H9 (cell line): Measurements from ENCODE around the gene LMTK2. TPM values are rescaled to one million over a fixed set of nuclear protein-coding genes. Genes with fewer than 3 reads are reported as not detected.

ENCODE experiments used
- DNase-seq: peaks from one replicate; pipeline ENCODE4 v3.0.0-alpha.2; 2017
- H2AFZ ChIP-seq: one replicate; pipeline ENCODE4 v1.6.1; 2013; ENCODE audit warnings: mild to moderate bottlenecking, low read length, control low read depth, moderate library complexity
- H2AK5ac ChIP-seq: 2 replicates; pipeline ENCODE4 v1.6.1; 2013; ENCODE audit warnings: low read length, control low read depth, mixed read lengths; ENCODE audit not compliant: insufficient read length
- H2BK120ac ChIP-seq: one replicate; pipeline ENCODE4 v1.6.1; 2013; ENCODE audit warnings: low read depth, mild to moderate bottlenecking, low read length, control low read depth, inconsistent platforms; ENCODE audit not compliant: poor library complexity, severe bottlenecking
- H2BK12ac ChIP-seq: 2 replicates; pipeline ENCODE4 v1.6.1; 2013; ENCODE audit warnings: low read length, control low read depth, mixed read lengths, low read depth; ENCODE audit not compliant: insufficient read length
- H2BK15ac ChIP-seq: 2 replicates; pipeline ENCODE4 v1.6.1; 2013; ENCODE audit warnings: low read depth, low read length, control low read depth
- H2BK20ac ChIP-seq: one replicate; pipeline ENCODE4 v1.6.1; 2013; ENCODE audit warnings: low read depth, mild to moderate bottlenecking, low read length, control low read depth, inconsistent platforms; ENCODE audit not compliant: poor library complexity, severe bottlenecking
- H2BK5ac ChIP-seq: 2 replicates; pipeline ENCODE4 v1.6.1; 2013; ENCODE audit warnings: low read length, control low read depth, mixed read lengths; ENCODE audit not compliant: insufficient read length
- H3K14ac ChIP-seq: 2 replicates; pipeline ENCODE4 v1.6.1; 2013; ENCODE audit warnings: low read length, control low read depth; ENCODE audit not compliant: insufficient read depth
- H3K18ac ChIP-seq: 2 replicates; pipeline ENCODE4 v1.6.1; 2013; ENCODE audit warnings: low read depth, mild to moderate bottlenecking, mixed read lengths, low read length, control low read depth; ENCODE audit not compliant: insufficient read length
- H3K23ac ChIP-seq: 2 replicates; pipeline ENCODE4 v1.6.1; 2013; ENCODE audit warnings: low read length, control low read depth, mixed read lengths, low read depth; ENCODE audit not compliant: insufficient read length
- H3K23me2 ChIP-seq: 2 replicates; pipeline ENCODE4 v1.6.1; 2013; ENCODE audit warnings: low read depth, mild to moderate bottlenecking, mixed read lengths, low read length, control low read depth; ENCODE audit not compliant: insufficient read length, poor library complexity, severe bottlenecking
- H3K27ac ChIP-seq: 2 replicates; pipeline ENCODE4 v1.5.1; 2013; ENCODE audit warnings: low read length, control low read depth, mixed read lengths, low read depth; ENCODE audit not compliant: insufficient read length
- H3K27me3 ChIP-seq: 2 replicates; pipeline ENCODE4 v1.6.1; 2013; ENCODE audit warnings: low read length, control low read depth, inconsistent platforms; ENCODE audit not compliant: insufficient read depth
- H3K4ac ChIP-seq: 2 replicates; pipeline ENCODE4 v1.6.1; 2013; ENCODE audit warnings: low read depth, mild to moderate bottlenecking, control low read depth, inconsistent platforms, low read length, moderate library complexity
- H3K4me1 ChIP-seq: 2 replicates; pipeline ENCODE4 v1.6.1; 2013; ENCODE audit warnings: low read length, control low read depth, inconsistent platforms; ENCODE audit not compliant: insufficient read depth
- H3K4me2 ChIP-seq: 2 replicates; pipeline ENCODE4 v1.6.1; 2013; ENCODE audit warnings: low read length, control low read depth, mixed read lengths; ENCODE audit not compliant: insufficient read length, insufficient read depth
- H3K56ac ChIP-seq: 2 replicates; pipeline ENCODE4 v1.6.1; 2013; ENCODE audit warnings: low read depth, mild to moderate bottlenecking, mixed read lengths, low read length, control low read depth; ENCODE audit not compliant: insufficient read length
- H3K79me1 ChIP-seq: 2 replicates; pipeline ENCODE4 v1.6.1; 2013; ENCODE audit warnings: low read depth, mild to moderate bottlenecking, moderate library complexity, low read length, control low read depth, inconsistent platforms; ENCODE audit not compliant: insufficient read depth, poor library complexity, severe bottlenecking
- H3K79me2 ChIP-seq: 2 replicates; pipeline ENCODE4 v1.6.1; 2013; ENCODE audit warnings: low read length, control low read depth, inconsistent platforms; ENCODE audit not compliant: insufficient read depth
- H3K9ac ChIP-seq: 2 replicates; pipeline ENCODE4 v1.6.1; 2013; ENCODE audit warnings: low read length, control low read depth, mixed read lengths; ENCODE audit not compliant: insufficient read length; ENCODE audit errors: extremely low read depth
- H3K9me3 ChIP-seq: one replicate; pipeline ENCODE4 v1.6.1; 2013; ENCODE audit warnings: low read depth, low read length, inconsistent platforms; ENCODE audit not compliant: control insufficient read depth
- H3T11ph ChIP-seq: one replicate; pipeline ENCODE4 v1.6.1; 2013; ENCODE audit warnings: mild to moderate bottlenecking, low read length, control low read depth, inconsistent platforms
- H4K20me1 ChIP-seq: one replicate; pipeline ENCODE4 v1.6.1; 2013; ENCODE audit not compliant: control insufficient read depth, insufficient read length, insufficient read depth
- H4K5ac ChIP-seq: 2 replicates; pipeline ENCODE4 v1.6.1; 2013; ENCODE audit warnings: low read depth, mild to moderate bottlenecking, mixed read lengths, low read length, control low read depth; ENCODE audit not compliant: insufficient read length
- H4K8ac ChIP-seq: replicated peaks from 2 replicates; pipeline ENCODE4 v1.6.1; 2013; ENCODE audit warnings: low read length, control low read depth, mixed read lengths, low read depth; ENCODE audit not compliant: insufficient read length
- H4K91ac ChIP-seq: 2 replicates; pipeline ENCODE4 v1.6.1; 2013; ENCODE audit warnings: low read depth, mild to moderate bottlenecking, moderate library complexity, mixed read lengths, low read length, control low read depth; ENCODE audit not compliant: insufficient read length
- H3K27ac Mint-ChIP-seq, 3 experiments: 2 replicates in 2 of 3; 3 replicates in 1 of 3; pipeline ENCODE4 v1.8.0; 2020 to 2021; ENCODE audit warnings: mixed read lengths in 3 of 3, mild to moderate bottlenecking in 1 of 3, moderate library complexity in 1 of 3
- H3K27me3 Mint-ChIP-seq: 2 replicates; pipeline ENCODE4 v1.8.0; 2021; ENCODE audit warnings: low read depth, mild to moderate bottlenecking, moderate library complexity, mixed read lengths
- H3K36me3 Mint-ChIP-seq, 3 experiments: 2 replicates in 2 of 3; 3 replicates in 1 of 3; pipeline ENCODE4 v1.8.0; 2020 to 2021; ENCODE audit warnings: low read depth in 3 of 3, mixed read lengths in 3 of 3; ENCODE audit not compliant: insufficient read depth in 1 of 3
- H3K4me1 Mint-ChIP-seq, 2 experiments: 2 replicates each; pipeline ENCODE4 v1.8.0; 2020; ENCODE audit warnings: mixed read lengths in 2 of 2
- H3K4me3 Mint-ChIP-seq, 2 experiments: 2 replicates in 1 of 2; 3 replicates in 1 of 2; pipeline ENCODE4 v1.8.0; 2020 to 2021; ENCODE audit warnings: mild to moderate bottlenecking in 2 of 2, mixed read lengths in 2 of 2, moderate library complexity in 1 of 2
- H3K9me3 Mint-ChIP-seq, 2 experiments: 2 replicates in 1 of 2; 3 replicates in 1 of 2; pipeline ENCODE4 v1.8.0; 2020; ENCODE audit warnings: mild to moderate bottlenecking in 2 of 2, mixed read lengths in 2 of 2, moderate library complexity in 1 of 2
- CTCF ChIP-seq: fragments of 200-600 bp; sonication (generic); conservative IDR thresholded peaks from 3 replicates; pipeline ENCODE4 v1.8.0; 2021; ENCODE audit warnings: antibody characterized with exemption, mild to moderate bottlenecking
- WGBS: extraction: QIAGEN DNeasy Blood & Tissue Kit; methylation state at CpG from one replicate; pipeline ENCODE4 v1.1.7; 2013; ENCODE audit warnings: missing lambda C conversion rate, low lambda C conversion rate, mixed read lengths; ENCODE audit not compliant: insufficient read length; ENCODE audit errors: extremely low coverage; 5-methylcytosine and 5-hydroxymethylcytosine counted together
- total RNA-seq: library from RNA; stranded (reverse); gene quantifications from 2 replicates; pipeline ENCODE4 v1.2.1, GENCODE V29; 2021

Gene LMTK2
- total RNA-seq, 1 experiment from 2014 or later, result 24.9 TPM

- H3K36me3 Mint-ChIP-seq, result peaks cover 16 to 22% (median 21%) of the 10 kb centered on the region in 3 experiments; a peak in 6 of 7 replicates
- H4K5ac ChIP-seq, result no peak overlapping the region
- H4K20me1 ChIP-seq, result no peaks in the 10 kb centered on the region
- H3K4ac ChIP-seq, result no peak overlapping the region
- H2BK15ac ChIP-seq, result no peak overlapping the region
- H3K79me1 ChIP-seq, result no peaks in the 10 kb centered on the region
- no peak overlapping the region for H3K23ac ChIP-seq
- H3K4me1 Mint-ChIP-seq, result peaks cover 15 to 19% of the 10 kb centered on the region in 2 experiments
- no peaks in the 10 kb centered on the region for H3K27me3 Mint-ChIP-seq
- H3K4me1 ChIP-seq, result peaks cover 2% of the 10 kb centered on the region; the same call in 1 of the 2 replicates
- H3K27ac Mint-ChIP-seq, result no peak overlapping the region
- H4K91ac ChIP-seq, result no peak overlapping the region
- no peak overlapping the region for H2AFZ ChIP-seq
- H3K9ac ChIP-seq, result no peak overlapping the region
- no peak overlapping the region for H3K56ac ChIP-seq
- no peak overlapping the region for H2BK12ac ChIP-seq
- H3K4me3 Mint-ChIP-seq, result no peak overlapping the region
- no peak overlapping the region for H2BK5ac ChIP-seq
- no peak overlapping the region for H2BK120ac ChIP-seq
- no peak overlapping the region for H2BK20ac ChIP-seq
- H3K18ac ChIP-seq, result no peak overlapping the region
- no peak overlapping the region for H3T11ph ChIP-seq
- no peak for DNase-seq
- no peak overlapping the region for H2AK5ac ChIP-seq
- H3K27ac ChIP-seq, result no peak overlapping the region
- TF ChIP-seq CTCF, result no peak
- H3K9me3 Mint-ChIP-seq, result no peaks in the 10 kb centered on the region; a peak in 2 of 5 replicates
- H3K4me2 ChIP-seq, result no peak overlapping the region
- H3K9me3 ChIP-seq, result no peaks in the 10 kb centered on the region
- no peak overlapping the region for H3K14ac ChIP-seq
- H3K27me3 ChIP-seq, result no peaks in the 10 kb centered on the region
- no CpG with 5 or more reads among the region's 7 CpGs for WGBS
- no peaks in the 10 kb centered on the region for H3K79me2 ChIP-seq
- H4K8ac ChIP-seq, result no peak overlapping the region
- no peaks in the 10 kb centered on the region for H3K23me2 ChIP-seq
These were observed 78.4 kb downstream of the LMTK2 start for GRCh38 chr7:98185101-98185500.
